Islet precursor cell (in vitro differentiated cells): ENCODE data around the gene DHX58.
A peak's percentile ranks its signal among the peaks of the same experiment; 100 is the strongest.

Experiments used
- DNase-seq: peaks from one replicate; pipeline ENCODE4 v3.0.0-alpha.2; 2018

The DHX58 gene

GRCh38 chr17:42109086-42109485 lies 3.4 kb downstream of the DHX58 start:
- DNase-seq: no peak

DNA sequence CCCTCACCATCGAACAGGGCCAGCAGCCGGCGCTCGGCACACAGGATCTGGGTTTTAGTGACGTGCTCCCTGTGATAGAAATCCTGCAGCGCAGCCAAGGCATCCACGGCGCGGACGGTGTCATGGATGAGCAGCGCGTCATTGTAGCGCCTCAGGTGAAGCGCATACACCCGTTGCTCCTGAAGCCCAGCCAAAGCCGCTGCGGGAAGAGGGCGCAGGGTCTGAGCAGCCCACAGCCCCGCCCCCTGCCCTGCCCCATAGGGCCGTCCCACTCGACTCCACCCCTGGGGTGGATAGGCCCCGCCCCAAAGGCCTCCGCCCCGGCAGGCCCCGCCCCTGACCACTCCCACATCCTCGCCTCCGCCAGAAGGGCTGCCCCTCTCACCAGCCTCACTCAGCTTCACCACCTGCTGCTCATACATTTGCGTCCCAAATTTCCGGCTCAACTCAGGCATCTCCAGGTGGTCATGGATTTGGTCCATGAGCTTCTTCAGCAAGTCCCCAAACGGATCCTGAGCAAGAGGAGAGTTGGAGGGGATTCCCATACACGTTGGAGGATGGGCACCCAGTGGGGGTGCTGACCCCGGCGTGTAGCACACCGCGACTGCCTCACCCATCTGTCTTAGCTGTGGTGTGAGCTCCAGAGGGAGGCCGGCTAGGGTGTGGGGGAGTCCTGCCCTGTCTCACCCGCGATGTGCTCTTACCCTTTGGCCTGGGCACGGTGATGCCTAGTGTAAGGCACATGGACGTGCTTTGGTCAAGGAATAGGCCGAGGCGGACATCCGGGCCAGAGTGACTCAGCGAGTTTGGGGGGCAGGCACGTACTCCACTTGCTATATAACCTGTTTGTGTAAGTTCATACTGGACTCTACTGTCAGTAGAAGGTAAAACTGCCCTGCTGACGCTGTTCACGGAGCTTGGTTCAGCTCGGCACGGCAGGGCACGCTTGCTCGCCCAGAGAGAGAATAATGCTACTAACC lies 4.6 kb downstream of the DHX58 start:
- DNase-seq: peak; percentile 98

GRCh38 chr17:42107124-42107523 lies 5.4 kb downstream of the DHX58 start:
- no peak for DNase-seq

- DNase-seq: no peak
Measured at GRCh38 chr17:42106009-42106408, 6.5 kb downstream of the DHX58 start.

- DNase-seq: no peak
Measured at GRCh38 chr17:42104264-42104663, 8.2 kb downstream of the DHX58 start.

- no peak for DNase-seq
Measured at GRCh38 chr17:42103221-42103954, 9.1 kb downstream of the DHX58 start.

- DNase-seq: peak; percentile 95
Measured at GRCh38 chr17:42101513-42102292, 10.8 kb downstream of the DHX58 start.

DNA sequence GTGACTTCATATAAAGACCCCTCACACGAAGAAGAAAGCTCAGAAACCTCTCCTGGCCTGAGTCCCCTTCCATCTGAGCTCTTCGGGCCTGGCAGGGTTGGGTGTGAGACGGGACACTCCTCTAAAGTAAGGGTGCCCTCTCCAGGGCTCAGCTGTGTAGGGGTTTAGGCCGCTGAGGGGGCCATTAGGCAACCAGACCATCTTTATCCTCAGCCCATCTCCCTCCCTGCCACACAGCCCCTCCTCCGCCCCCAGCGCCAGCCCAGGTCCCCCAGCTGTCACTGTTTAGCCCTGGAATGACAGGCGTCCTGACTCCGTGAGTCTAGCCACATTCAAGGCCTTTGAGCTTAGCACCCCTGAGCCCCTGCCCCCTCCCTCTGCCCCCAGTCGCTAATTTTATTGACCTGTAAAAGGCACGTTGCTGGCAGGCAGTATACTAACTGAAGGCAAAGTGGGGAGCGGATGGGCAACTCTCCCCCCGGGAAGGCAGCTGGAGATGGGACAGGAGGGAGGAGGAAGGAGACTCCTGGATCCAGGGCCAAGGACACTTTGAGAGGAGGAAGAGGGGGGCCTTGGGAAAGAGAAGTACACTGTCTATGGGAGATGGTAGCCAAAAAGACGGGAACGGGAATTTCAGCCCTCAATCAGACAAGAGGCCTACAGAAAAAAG lies 13.6 kb downstream of the DHX58 start:
- no peak for DNase-seq

- DNase-seq: peak; percentile 78
Measured at GRCh38 chr17:42097691-42098631, 14.6 kb downstream of the DHX58 start, which contains the start of gene ZNF385C. TSS of gene ZNF385C (minus strand) at chr17:42098473. CDS start at chr17:42063056, 35,417 bp downstream.

GRCh38 chr17:42096360-42097111 lies 16.0 kb downstream of the DHX58 start:
- no peak for DNase-seq

- peak; percentile 54 for DNase-seq
Measured at GRCh38 chr17:42094375-42095069, 18.0 kb downstream of the DHX58 start.

DNA sequence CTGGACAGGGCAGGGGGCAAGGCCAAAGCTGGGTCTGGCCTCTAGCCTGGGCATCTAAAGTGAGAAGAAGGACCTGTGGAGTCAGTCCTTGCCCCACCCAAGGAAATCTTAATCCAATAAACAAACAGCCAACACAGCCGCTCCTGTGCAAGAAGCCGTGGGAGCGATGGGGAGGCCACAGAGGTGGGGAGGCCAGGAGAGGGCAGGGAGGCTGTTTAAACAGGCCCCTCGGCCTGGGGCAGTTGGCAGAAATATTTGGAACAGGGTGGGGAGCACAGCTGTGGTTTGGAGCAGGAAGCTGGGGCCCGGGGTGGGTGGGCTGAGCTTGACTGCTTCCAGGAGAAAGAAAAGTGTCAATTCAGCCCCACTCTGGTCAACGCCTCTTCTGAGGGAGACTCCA lies 19.6 kb downstream of the DHX58 start:
- DNase-seq: peak; percentile 49

DNA sequence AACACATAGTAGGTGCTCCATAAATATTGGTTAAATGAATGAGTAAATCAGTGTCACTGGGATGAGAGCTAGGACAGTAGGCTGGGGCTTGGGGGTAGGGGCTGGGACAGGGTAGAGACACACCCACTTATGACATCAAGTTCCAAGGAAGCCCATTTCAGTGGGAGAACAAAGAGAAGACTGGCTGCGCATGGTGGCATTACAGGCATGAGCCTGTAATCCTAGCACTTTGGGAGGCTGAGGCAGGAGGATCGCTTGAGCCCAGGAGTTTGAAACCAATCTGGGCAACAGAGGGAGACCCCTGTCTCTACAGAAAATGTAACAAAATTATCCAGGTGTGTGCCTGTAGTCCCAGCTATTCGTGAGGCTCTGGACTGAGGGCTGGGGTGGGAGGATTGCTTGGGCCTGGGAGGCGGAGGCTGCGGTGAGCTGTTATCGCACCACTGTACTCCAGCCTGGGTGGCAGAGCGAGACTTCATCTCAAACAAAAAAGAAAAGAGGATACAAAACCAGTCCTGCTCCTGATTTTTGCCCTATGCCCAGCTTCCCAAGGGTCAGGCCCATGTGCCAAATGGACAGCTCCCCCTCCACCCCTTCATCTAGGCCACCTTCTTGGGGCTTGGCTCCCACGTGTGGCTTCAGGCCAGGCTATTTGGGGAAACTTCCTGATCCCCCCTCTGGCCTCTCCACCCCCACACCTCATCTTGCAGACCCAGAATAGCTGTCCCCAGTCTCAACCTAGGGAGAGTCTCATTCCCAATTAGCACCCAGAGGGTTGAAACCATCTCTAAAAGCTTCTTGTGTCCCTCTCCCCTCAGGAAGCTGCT lies 21.3 kb downstream of the DHX58 start:
- DNase-seq: peak; percentile 52

- DNase-seq: peak; percentile 47
Measured at GRCh38 chr17:42088736-42089135, 23.8 kb downstream of the DHX58 start.

GRCh38 chr17:42087736-42088705 lies 24.5 kb downstream of the DHX58 start:
- DNase-seq: peak; percentile 80

GRCh38 chr17:42087042-42087701 lies 25.3 kb downstream of the DHX58 start:
- DNase-seq: peak; percentile 53
